ENCODE measurements around the gene COG4. TPM values are rescaled to one million over a fixed set of nuclear protein-coding genes. Genes with fewer than 3 reads are reported as not detected.

The COG4 gene
- total and polyA plus RNA-seq, 9 donors: 30.6 to 48.2 (median 39.2) TPM

- H3K36me3 ChIP-seq (ENCODE audit: control insufficient read depth, insufficient read depth, low read length): peaks cover 72% of the 10 kb centered on the region
Observed at GRCh38 chr16:70483426-70483825, 39.9 kb downstream of the COG4 start.

GRCh38 chr16:70482624-70483023 lies 40.7 kb downstream of the COG4 start:
- Histone ChIP-seq H3K27me3 (ENCODE audit: control insufficient read depth, insufficient read depth, low read length) (no peaks in the 10 kb centered on the region), H3K4me3 (ENCODE audit: low read length) (no peak overlapping the region), H3K36me3 (ENCODE audit: control insufficient read depth, insufficient read depth, low read length) (peaks cover 71% of the 10 kb centered on the region), H3K4me1 (ENCODE audit: control insufficient read depth, insufficient read depth, low read length) (no peaks in the 10 kb centered on the region), H3K27ac (ENCODE audit: low read length) (no peak overlapping the region), H3K9me3 (replicated peaks; ENCODE audit: control insufficient read depth, low read depth, low read length) (no peaks in the 10 kb centered on the region)
- no peak for DNase-seq
- WGBS (ENCODE audit: insufficient coverage): 79% methylated on average over 5 of the region's 5 CpGs

More at GRCh38 chr16:70483426-70483825, 39.9 kb downstream of the COG4 start:
- Histone ChIP-seq H3K4me3 (ENCODE audit: low read length) (no peak overlapping the region), H3K27ac (ENCODE audit: low read length) (no peak overlapping the region), H3K9me3 (replicated peaks; ENCODE audit: control insufficient read depth, low read depth, low read length) (no peaks in the 10 kb centered on the region), H3K27me3 (ENCODE audit: control insufficient read depth, insufficient read depth, low read length) (no peaks in the 10 kb centered on the region), H3K4me1 (ENCODE audit: control insufficient read depth, insufficient read depth, low read length) (no peaks in the 10 kb centered on the region)
- no peak for DNase-seq
- 78% methylated on average over 5 of the region's 5 CpGs for WGBS (ENCODE audit: insufficient coverage)

- H3K4me3 ChIP-seq (ENCODE audit: low read length): no peak overlapping the region
- no peak overlapping the region for H3K27ac ChIP-seq (ENCODE audit: low read length)
- no peaks in the 10 kb centered on the region for H3K4me1 ChIP-seq (ENCODE audit: control insufficient read depth, insufficient read depth, low read length)
- DNase-seq: no peak
- 87% methylated on average over 4 of the region's 7 CpGs for WGBS (ENCODE audit: insufficient coverage)
- peaks cover 70% of the 10 kb centered on the region for H3K36me3 ChIP-seq (ENCODE audit: control insufficient read depth, insufficient read depth, low read length)
- H3K27me3 ChIP-seq (ENCODE audit: control insufficient read depth, insufficient read depth, low read length): no peaks in the 10 kb centered on the region
- no peaks in the 10 kb centered on the region for H3K9me3 ChIP-seq (replicated peaks; ENCODE audit: control insufficient read depth, low read depth, low read length)
Observed at GRCh38 chr16:70481929-70482536, 41.3 kb downstream of the COG4 start.

- no peak for DNase-seq
- Histone ChIP-seq H3K4me1 (ENCODE audit: control insufficient read depth, insufficient read depth, low read length) (peaks cover 3% of the 10 kb centered on the region), H3K27me3 (ENCODE audit: control insufficient read depth, insufficient read depth, low read length) (no peaks in the 10 kb centered on the region), H3K36me3 (ENCODE audit: control insufficient read depth, insufficient read depth, low read length) (peaks cover 70% of the 10 kb centered on the region), H3K4me3 (ENCODE audit: low read length) (no peak overlapping the region), H3K27ac (ENCODE audit: low read length) (no peak overlapping the region), H3K9me3 (replicated peaks; ENCODE audit: control insufficient read depth, low read depth, low read length) (no peaks in the 10 kb centered on the region)
- 87% methylated on average over 16 of the region's 17 CpGs for WGBS (ENCODE audit: insufficient coverage)
Observed at GRCh38 chr16:70480127-70481105, 42.9 kb downstream of the COG4 start.

- peaks cover 73% of the 10 kb centered on the region for H3K36me3 ChIP-seq (ENCODE audit: control insufficient read depth, insufficient read depth, low read length)
- no peak overlapping the region for H3K27ac ChIP-seq (ENCODE audit: low read length)
- H3K4me3 ChIP-seq (ENCODE audit: low read length): no peak overlapping the region
- H3K27me3 ChIP-seq (ENCODE audit: control insufficient read depth, insufficient read depth, low read length): no peaks in the 10 kb centered on the region
- peaks cover 3% of the 10 kb centered on the region for H3K4me1 ChIP-seq (ENCODE audit: control insufficient read depth, insufficient read depth, low read length)
- WGBS (ENCODE audit: insufficient coverage): 67% methylated on average over 9 of the region's 10 CpGs
- DNase-seq: no peak
- no peaks in the 10 kb centered on the region for H3K9me3 ChIP-seq (replicated peaks; ENCODE audit: control insufficient read depth, low read depth, low read length)
Observed at GRCh38 chr16:70478912-70479341, 44.4 kb downstream of the COG4 start.

GRCh38 chr16:70478169-70478568 lies 45.2 kb downstream of the COG4 start:
- Histone ChIP-seq H3K4me3 (ENCODE audit: low read length) (no peak overlapping the region), H3K4me1 (ENCODE audit: control insufficient read depth, insufficient read depth, low read length) (peaks cover 3% of the 10 kb centered on the region), H3K27me3 (ENCODE audit: control insufficient read depth, insufficient read depth, low read length) (no peaks in the 10 kb centered on the region), H3K36me3 (ENCODE audit: control insufficient read depth, insufficient read depth, low read length) (peaks cover 73% of the 10 kb centered on the region), H3K27ac (ENCODE audit: low read length) (no peak overlapping the region), H3K9me3 (replicated peaks; ENCODE audit: control insufficient read depth, low read depth, low read length) (no peaks in the 10 kb centered on the region)
- WGBS (ENCODE audit: insufficient coverage): 89% methylated on average over 8 of the region's 8 CpGs
- no peak for DNase-seq

GRCh38 chr16:70476272-70477020 lies 46.9 kb downstream of the COG4 start:
- Histone ChIP-seq H3K4me1 (ENCODE audit: control insufficient read depth, insufficient read depth, low read length) (peaks cover 3% of the 10 kb centered on the region), H3K4me3 (ENCODE audit: low read length) (no peak overlapping the region), H3K27me3 (ENCODE audit: control insufficient read depth, insufficient read depth, low read length) (no peaks in the 10 kb centered on the region), H3K9me3 (replicated peaks; ENCODE audit: control insufficient read depth, low read depth, low read length) (no peaks in the 10 kb centered on the region), H3K36me3 (ENCODE audit: control insufficient read depth, insufficient read depth, low read length) (peaks cover 64% of the 10 kb centered on the region), H3K27ac (ENCODE audit: low read length) (peak overlapping the region; percentile 82)
- peak; percentile 48 for DNase-seq
- 87% methylated on average over 12 of the region's 13 CpGs for WGBS (ENCODE audit: insufficient coverage)

- Histone ChIP-seq H3K4me1 (ENCODE audit: control insufficient read depth, insufficient read depth, low read length) (peaks cover 3% of the 10 kb centered on the region), H3K9me3 (replicated peaks; ENCODE audit: control insufficient read depth, low read depth, low read length) (no peaks in the 10 kb centered on the region), H3K27ac (ENCODE audit: low read length) (no peak overlapping the region), H3K27me3 (ENCODE audit: control insufficient read depth, insufficient read depth, low read length) (no peaks in the 10 kb centered on the region), H3K36me3 (ENCODE audit: control insufficient read depth, insufficient read depth, low read length) (peaks cover 54% of the 10 kb centered on the region), H3K4me3 (ENCODE audit: low read length) (no peak overlapping the region)
- WGBS (ENCODE audit: insufficient coverage): 66% methylated on average over 20 of the region's 24 CpGs
- no peak for DNase-seq
Observed at GRCh38 chr16:70475054-70475871, 48.1 kb downstream of the COG4 start.

- WGBS (ENCODE audit: insufficient coverage): 90% methylated on average over 14 of the region's 22 CpGs
- no peak for DNase-seq
- peaks cover 3% of the 10 kb centered on the region for H3K4me1 ChIP-seq (ENCODE audit: control insufficient read depth, insufficient read depth, low read length)
- peaks cover 49% of the 10 kb centered on the region for H3K36me3 ChIP-seq (ENCODE audit: control insufficient read depth, insufficient read depth, low read length)
- no peak overlapping the region for H3K27ac ChIP-seq (ENCODE audit: low read length)
- no peak overlapping the region for H3K4me3 ChIP-seq (ENCODE audit: low read length)
- no peaks in the 10 kb centered on the region for H3K9me3 ChIP-seq (replicated peaks; ENCODE audit: control insufficient read depth, low read depth, low read length)
- H3K27me3 ChIP-seq (ENCODE audit: control insufficient read depth, insufficient read depth, low read length): no peaks in the 10 kb centered on the region
Observed at GRCh38 chr16:70474320-70475053, 48.9 kb downstream of the COG4 start.
